GM21717 (cell line): ENCODE results near the gene PPP2CA.
A peak's percentile ranks its signal among the peaks of the same experiment; 100 is the strongest.
"Not testable (repeated sequence)": the region's sequence is repeated elsewhere in the genome, so short reads cannot be mapped to it uniquely, and the experiment has no call there.

Experiments
- ATAC-seq: cut with Tn5 transposase; IDR thresholded peaks from one replicate; pipeline ENCODE4 v1.9.1; 2021; ENCODE audit warnings: mild to moderate bottlenecking, moderate library complexity; ENCODE audit not compliant: unreplicated experiment

The PPP2CA gene

DNA sequence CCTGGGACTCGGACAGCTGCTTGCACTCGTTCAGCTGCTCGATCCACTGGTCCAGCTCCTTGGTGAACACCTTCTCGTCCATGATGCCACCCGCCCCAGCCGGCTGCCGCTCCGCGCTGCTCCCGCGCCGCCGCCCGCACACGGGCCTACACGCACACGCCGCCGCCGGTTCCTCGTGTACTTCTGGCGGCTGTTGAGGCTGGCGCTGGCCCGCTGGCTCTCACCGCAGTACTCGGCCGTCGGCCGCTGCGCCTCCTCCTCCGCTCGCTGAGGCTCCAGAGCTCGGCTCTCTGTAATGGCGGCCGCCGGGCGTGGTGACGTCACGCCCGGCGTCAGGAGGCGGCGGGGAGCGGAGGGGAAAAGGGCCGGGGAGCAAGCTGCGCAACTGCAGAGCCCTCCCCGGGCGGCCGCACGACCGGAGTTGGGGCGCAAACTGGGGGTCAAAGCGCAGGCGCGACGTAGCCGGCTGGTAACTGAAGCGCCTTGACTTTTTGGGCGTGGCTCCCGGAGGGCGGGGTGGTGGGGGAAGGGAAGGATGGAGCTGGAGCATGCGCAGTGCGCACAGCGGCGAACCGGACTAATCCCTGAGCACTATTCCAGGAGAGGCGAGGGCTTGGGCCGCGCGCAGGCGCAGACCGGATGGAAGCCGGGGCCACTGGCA is at the start of gene PPP2CA:
Gene PPP2CA, minus strand, starts transcription at position 294 of the 661 bp plus-strand sequence. Its CDS starts 212 bp downstream, at position 82.
- ATAC-seq: peak; percentile 78

DNA sequence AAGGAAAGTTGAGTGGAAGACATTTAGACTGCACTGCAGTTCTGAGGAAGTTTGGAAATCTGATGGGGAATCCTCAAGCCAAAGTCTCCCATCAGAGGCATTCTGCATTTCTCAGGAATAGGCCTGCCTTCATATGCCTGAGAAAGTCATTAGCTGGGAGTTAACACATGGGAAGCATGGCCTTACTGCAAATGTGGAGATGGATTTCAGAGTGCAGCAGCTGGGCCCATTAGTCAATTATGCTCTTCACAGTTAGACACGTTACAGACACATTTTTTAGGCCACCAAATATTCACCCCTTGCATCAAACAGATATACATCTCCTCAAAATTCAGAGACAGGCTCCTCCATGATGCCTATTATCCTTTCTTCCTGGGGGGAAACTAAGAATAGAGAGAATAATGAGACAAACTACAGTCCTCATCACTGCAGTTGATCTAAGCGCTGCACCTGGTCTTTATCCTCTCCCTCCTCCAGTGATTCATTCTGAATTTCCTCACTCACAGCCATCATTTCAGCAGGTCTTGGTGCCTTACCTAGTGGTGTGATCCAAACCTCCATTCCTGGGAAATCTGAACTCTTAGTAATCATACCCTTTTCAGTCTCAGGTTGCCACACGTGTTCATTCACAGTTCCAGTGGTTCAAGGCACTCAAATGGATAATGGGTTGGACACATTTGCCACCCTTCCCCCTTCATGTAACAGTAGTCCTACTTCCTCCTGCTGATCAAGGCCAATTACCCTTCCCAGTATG is 47.9 kb upstream of the PPP2CA start:
- ATAC-seq: no peak

GRCh38 chr5:134271059-134271458 is 45.2 kb upstream of the PPP2CA start:
- no peak for ATAC-seq

- no peak for ATAC-seq
These were observed 43.0 kb upstream of the PPP2CA start for GRCh38 chr5:134268919-134269318.

DNA sequence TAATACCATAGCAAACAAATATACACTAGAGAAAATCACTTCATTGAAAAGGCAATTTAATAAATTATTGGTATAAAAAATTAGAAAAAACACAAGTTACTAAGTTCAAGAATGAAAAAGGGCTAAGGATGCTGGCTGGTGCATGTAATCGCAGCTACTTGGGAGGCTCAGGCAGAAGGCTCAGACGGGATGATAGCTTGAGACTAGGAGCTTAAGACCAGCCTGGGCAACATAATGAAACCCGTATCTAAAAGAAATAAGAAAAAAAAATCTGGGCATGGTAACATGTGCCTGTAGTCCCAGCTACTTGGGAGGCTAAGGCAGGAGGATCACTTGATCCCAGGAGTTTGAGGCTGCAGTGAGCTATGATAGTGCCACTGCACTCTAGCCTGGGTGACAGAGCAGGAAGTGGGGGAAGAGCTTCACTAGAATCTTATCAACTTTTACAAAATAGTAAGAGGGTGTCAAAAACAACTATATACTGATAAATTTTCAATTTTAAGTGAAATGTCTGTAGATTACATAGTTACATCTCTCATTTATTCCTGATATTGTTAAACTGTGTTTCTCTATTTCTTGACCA is 42.2 kb upstream of the PPP2CA start:
- no peak for ATAC-seq

DNA sequence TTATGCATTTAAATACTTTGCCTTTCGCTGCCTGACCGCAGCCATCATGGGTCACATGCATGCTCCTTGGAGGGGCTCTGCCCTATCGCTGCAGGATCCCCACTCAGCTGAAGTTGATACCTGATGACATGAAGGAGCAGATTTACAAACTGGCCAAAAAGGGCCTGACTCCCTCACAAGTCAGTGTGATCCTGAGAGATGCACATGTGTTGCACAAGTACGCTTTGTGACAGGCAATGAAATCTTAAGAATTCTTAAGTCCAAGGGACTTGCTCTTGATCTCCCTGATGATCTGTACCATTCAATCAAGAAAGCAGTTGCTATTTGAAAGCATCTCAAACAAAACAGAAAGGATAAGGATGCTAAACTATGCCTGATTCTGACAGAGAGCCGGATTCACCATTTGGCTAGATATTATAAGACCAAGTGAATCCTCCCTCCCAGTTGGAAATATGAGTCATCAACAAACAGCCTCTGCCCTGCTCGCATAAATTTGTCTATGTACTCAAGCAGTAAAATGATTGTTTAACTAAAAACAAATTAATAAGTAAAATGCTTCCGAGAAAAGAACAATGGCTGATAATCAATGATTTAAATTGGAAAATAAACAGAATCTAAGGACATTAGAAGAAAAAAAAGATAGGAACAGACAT is 41.6 kb upstream of the PPP2CA start:
- no peak for ATAC-seq

GRCh38 chr5:134263801-134264200 is 37.9 kb upstream of the PPP2CA start:
- ATAC-seq: no peak

DNA sequence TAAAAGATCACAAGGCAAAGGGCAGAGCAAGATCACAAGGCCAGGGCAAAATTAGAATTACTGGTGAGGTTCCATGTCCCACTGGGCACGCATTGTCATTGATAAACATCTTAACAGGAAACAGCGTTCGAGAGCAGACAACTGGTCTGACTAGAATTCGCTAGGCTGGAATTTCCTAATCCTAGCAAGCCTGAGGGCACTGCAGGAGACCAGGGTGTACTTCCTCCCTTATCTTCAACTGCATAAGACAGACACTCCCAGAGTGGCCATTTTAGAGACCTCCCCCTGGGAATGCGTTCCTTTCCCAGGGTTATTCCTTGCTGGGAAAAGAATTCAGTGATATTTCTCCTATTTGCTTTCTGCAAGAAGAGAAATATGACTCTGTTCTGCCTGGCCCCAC is 36.8 kb upstream of the PPP2CA start:
- ATAC-seq: not testable (repeated sequence)

GRCh38 chr5:134258896-134259295 is 33.0 kb upstream of the PPP2CA start:
- ATAC-seq: no peak

DNA sequence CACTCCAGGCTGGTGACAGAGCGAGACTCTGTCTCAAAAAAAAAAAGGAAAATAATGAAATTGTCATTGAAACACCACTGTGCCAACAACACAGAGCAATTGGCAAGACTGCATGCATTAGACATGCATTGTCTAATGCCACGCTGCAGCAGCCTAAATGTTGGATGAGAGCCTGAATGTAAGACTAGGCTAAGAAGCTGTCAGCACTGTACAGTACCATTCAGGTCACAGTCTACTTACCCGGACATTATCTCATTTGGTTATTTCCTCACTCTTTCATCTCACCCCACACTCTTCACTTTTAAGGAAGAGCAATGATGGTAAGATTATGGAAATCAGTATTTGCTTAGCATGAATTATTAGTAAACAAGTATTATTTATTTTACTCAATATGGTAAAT is 31.3 kb upstream of the PPP2CA start:
- ATAC-seq: no peak

GRCh38 chr5:134255418-134256150 is 29.7 kb upstream of the PPP2CA start:
- ATAC-seq: no peak

DNA sequence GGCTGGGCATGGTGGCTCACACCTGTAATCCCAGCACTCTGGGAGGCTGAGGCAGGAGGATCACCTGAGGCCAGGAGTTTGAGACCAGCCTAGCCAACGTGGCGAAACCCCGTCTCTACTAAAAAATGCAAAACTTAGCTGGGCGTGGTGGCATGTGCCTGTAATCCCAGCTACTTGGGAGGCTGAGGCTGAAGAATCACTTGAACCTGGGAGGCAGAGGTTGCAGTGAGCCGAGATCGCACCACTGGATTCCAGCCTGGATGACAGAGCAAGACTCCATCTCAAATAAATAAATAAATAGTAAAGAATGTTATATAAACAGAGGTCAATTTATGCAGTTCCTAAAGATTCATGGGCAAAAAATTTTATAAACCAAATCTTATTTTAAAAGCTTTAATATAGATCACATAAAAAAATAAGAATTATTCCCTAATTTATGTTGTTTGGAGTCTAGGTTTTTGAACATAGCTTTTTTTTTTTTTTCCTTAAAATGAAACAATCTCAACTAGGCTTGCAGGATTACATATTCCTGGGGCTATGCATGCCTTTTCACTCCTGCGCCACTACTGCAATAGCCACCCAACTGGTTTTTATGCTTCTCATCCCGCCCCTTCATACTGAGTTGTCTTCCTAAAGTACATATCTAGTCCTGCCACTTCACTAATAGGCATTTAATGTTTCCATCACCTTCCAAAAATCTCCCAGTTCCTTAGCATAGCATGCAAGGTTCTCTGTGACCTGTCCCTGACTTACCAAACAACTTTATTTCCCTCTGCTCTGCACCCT is 27.7 kb upstream of the PPP2CA start:
- not testable (repeated sequence) for ATAC-seq

DNA sequence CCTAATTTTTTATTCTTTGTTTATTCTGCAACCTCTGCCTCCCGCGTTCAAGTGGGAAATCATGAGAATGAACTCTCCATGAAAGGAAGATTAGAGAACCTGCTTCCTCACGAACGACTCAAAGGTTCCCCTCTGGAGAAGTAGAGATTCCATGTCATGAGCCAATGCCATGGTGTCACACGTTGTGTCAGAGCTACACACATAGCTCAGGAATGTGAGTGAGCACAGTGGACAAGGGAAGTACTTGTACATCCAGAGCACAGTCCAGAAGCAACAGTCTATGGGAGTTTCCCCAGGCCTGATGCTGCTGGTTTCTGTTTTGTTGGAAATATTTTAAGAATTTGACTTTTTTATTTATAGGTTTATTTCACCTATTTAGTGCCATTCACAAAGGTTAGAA is 26.8 kb upstream of the PPP2CA start:
- no peak for ATAC-seq

- ATAC-seq: no peak
These were observed 25.1 kb upstream of the PPP2CA start for GRCh38 chr5:134250949-134251348.

- no peak for ATAC-seq
These were observed 23.9 kb upstream of the PPP2CA start for GRCh38 chr5:134249469-134250379.

GRCh38 chr5:134248256-134248655 is 22.4 kb upstream of the PPP2CA start:
- ATAC-seq: no peak

- ATAC-seq: no peak
These were observed 21.8 kb upstream of the PPP2CA start for GRCh38 chr5:134247428-134248224.

GRCh38 chr5:134246771-134247427 is 21.0 kb upstream of the PPP2CA start:
- no peak for ATAC-seq
